PC-3 (cell line): Measurements from ENCODE around the gene NTRK2.

ENCODE experiments used
- EZH2 ChIP-seq: fragments of 300-600 bp; sonication (generic); IDR thresholded peaks from one replicate; pipeline ENCODE4 v1.6.1; 2017; ENCODE audit warnings: antibody characterized with exemption, mild to moderate bottlenecking, low read length; ENCODE audit not compliant: unreplicated experiment
- EZH2phosphoT487 ChIP-seq: fragments of 300-600 bp; sonication (generic); IDR thresholded peaks from 2 replicates; pipeline ENCODE4 v1.6.1; 2018; ENCODE audit warnings: mild to moderate bottlenecking, antibody characterized with exemption, low read length, borderline replicate concordance
- TF ChIP-seq, protein P1 (sequence below): fragments of 300-600 bp; sonication (generic); conservative IDR thresholded peaks from 2 replicates; pipeline ENCODE4 v1.5.1; 2017; ENCODE audit warnings: antibody characterized with exemption, low read depth, mild to moderate bottlenecking, low read length

DNA sequence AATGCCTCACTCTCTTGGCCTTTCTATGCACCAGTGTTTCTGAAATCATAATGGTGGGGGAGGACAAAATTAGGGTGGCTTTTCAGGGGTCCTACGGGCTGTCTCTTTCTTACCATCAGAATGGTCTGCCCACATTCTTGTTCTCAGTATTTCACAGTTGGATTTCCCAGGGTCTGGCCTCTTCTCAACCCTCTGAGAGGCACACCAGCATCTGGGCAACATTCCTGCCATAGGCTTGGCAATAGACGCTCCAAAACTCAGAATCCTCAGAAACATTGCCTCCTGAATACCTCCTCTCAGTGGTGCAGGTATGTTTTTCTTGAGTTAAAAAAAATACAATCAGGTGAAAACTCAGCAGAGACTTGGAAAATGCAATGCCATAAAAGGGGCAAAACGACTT is 358.3 kb downstream of the NTRK2 start:
- TF ChIP-seq EZH2phosphoT487, result no peak
- TF ChIP-seq, protein P1, sequence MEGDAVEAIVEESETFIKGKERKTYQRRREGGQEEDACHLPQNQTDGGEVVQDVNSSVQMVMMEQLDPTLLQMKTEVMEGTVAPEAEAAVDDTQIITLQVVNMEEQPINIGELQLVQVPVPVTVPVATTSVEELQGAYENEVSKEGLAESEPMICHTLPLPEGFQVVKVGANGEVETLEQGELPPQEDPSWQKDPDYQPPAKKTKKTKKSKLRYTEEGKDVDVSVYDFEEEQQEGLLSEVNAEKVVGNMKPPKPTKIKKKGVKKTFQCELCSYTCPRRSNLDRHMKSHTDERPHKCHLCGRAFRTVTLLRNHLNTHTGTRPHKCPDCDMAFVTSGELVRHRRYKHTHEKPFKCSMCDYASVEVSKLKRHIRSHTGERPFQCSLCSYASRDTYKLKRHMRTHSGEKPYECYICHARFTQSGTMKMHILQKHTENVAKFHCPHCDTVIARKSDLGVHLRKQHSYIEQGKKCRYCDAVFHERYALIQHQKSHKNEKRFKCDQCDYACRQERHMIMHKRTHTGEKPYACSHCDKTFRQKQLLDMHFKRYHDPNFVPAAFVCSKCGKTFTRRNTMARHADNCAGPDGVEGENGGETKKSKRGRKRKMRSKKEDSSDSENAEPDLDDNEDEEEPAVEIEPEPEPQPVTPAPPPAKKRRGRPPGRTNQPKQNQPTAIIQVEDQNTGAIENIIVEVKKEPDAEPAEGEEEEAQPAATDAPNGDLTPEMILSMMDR, result no peak
- no peak for TF ChIP-seq EZH2
